Heart right ventricle (tissue), 16 donors: ENCODE measurements around the gene SF3B1. TPM values are rescaled to one million over a fixed set of nuclear protein-coding genes. Genes with fewer than 3 reads are reported as not detected.

ENCODE experiments used
- ATAC-seq, 8 donors: fragments of 200-7000 bp; cut with Tn5 transposase; one replicate each; pipeline ENCODE4 v1.9.1; 2020; ENCODE audit warnings: mild to moderate bottlenecking in 8 of 8, moderate library complexity in 8 of 8, moderate number of reproducible peaks in 1 of 8
- DNase-seq, 2 donors: peaks; one replicate each; pipeline ENCODE4 v3.0.0-alpha.2; 2020
- H3K27ac ChIP-seq, 10 donors: fragments of 200-600 bp; sonication (generic) in 2 of 10; one replicate each; pipeline versions ENCODE4 v1.5.0 to v1.8.0; 2020 to 2022; ENCODE audit warnings: mild to moderate bottlenecking in 3 of 10
- H3K27me3 ChIP-seq, 7 donors: fragments of 200-600 bp; one replicate each; pipeline ENCODE4 v1.8.0; 2021 to 2022; ENCODE audit warnings: mild to moderate bottlenecking in 2 of 7
- H3K36me3 ChIP-seq, 9 donors: fragments of 200-600 bp; sonication (generic) in 1 of 9; one replicate each; pipeline versions ENCODE4 v1.5.0 to v1.8.0; 2020 to 2022; ENCODE audit warnings: mild to moderate bottlenecking in 2 of 9
- H3K4me1 ChIP-seq, 9 donors: fragments of 200-600 bp; sonication (generic) in 1 of 9; one replicate each; pipeline versions ENCODE4 v1.5.0 to v1.8.0; 2020 to 2022; ENCODE audit warnings: mild to moderate bottlenecking in 4 of 9
- H3K4me3 ChIP-seq, 10 donors: fragments of 200-600 bp; sonication (generic) in 2 of 10; one replicate each; pipeline versions ENCODE4 v1.5.0 to v1.8.0; 2020 to 2022; ENCODE audit warnings: mild to moderate bottlenecking in 7 of 10, moderate library complexity in 2 of 10
- H3K9me3 ChIP-seq, 11 donors: fragments of 200-600 bp in 10 of 11; sonication (generic) in 2 of 11; one replicate each; pipeline versions ENCODE4 v1.5.0 to v1.8.0; 2013 to 2022; ENCODE audit warnings: mild to moderate bottlenecking in 2 of 11, control low read depth in 1 of 11, moderate library complexity in 1 of 11
- CTCF ChIP-seq, 9 donors: fragments of 200-600 bp; sonication (generic) in 2 of 9; IDR thresholded peaks; one replicate each; pipeline versions ENCODE4 v1.5.0 to v1.8.0; 2021 to 2022; ENCODE audit warnings: antibody characterized with exemption in 9 of 9, mild to moderate bottlenecking in 5 of 9, moderate library complexity in 1 of 9
- WGBS, 2 donors: extraction: QIAGEN DNeasy Blood & Tissue Kit; methylation state at CpG; one replicate each; pipeline ENCODE4 v1.1.7; 2013; ENCODE audit warnings: inconsistent platforms in 1 of 2; 5-methylcytosine and 5-hydroxymethylcytosine counted together
- intact Hi-C, 10 donors: fragments of 100-400 bp; cut with DNase I; formaldehyde crosslinking; loops; one replicate each; pipeline versions ENCODE4 v1.11.1 to v1.14.2; 2022
- polyA plus RNA-seq, 2 donors: library from polyadenylated mRNA; stranded (reverse); fragments of 200-250 nt; gene quantifications; one replicate each; pipeline ENCODE4 v1.2.3, GENCODE V29; 2013
- total RNA-seq, 10 donors: library from RNA; stranded (reverse); fragmentation: NEBNext Ultra II Directional in 3 of 10; extraction: Animal tissue kit (Norgen Biotek cat#: 25700) in 3 of 10; gene quantifications; one replicate each; pipeline versions ENCODE4 v1.2.1 to v1.2.4, GENCODE V29; 2021 to 2023
- donor health status: Arrhythmogenic right ventricular cardiomyopathy.
- donor health status: ischemic (EF 13 %, LVEDD 7.1; RV severe dilation, severe dysfunction).
- donor health status: healthy with polysubstance abuse.
- donor health status: DM: no; HTN: yes; CAD: no.
- donor health status: DM: no; HTN: no; CAD: no.
- donor health status: ischemic (EF 25% LVEDD 6.9; RV normal size, moderate dysfunction).
- donor health status: ischemic (EF 25% LVEDD 5.7; RV mildly dilated, moderate dysfunction).
- donor health status: healthy.
- donor health status: DM: yes; HTN: yes; CAD: no.
- donor health status: Ischemic cardiomyopathy.
- donor health status: ischemic (EF 35%, LVEDD 5.7; RV mildly dilated, moderate dysfunction).
- donor health status: nonischemic (EF 11% LVEDD 7.7; RV severe dilation, severe dysfunction).
- donor health status: DM: yes; HTN: yes; CAD: no.
- donor health status: PGD.
- donor health status: ischemic (EF 29% LVEDD 5.4; RV normal size, mild dysfunction).
- donor health status: nonischemic (EF 23%, LVEDD 6.1; RV moderate dilation, normal function).

SF3B1 gene
- total and polyA plus RNA-seq, 12 donors: 103 to 206 (median 151) TPM

- TF ChIP-seq CTCF (IDR thresholded peaks at IDR 0.05): no peak
- intact Hi-C loops: loop anchor here in 2 of 10 donors (10.0 kb wide), 2 partner anchors 51 to 81 kb away; partner anchors contain the start of gene HSPD1 (in 1 of the 2)
- Histone ChIP-seq H3K4me3 (no peak overlapping the region), H3K27me3 (no peaks in the 10 kb centered on the region), H3K27ac (no peak overlapping the region), H3K36me3 (peaks cover 0 to 100% (median 87%) of the 10 kb centered on the region in 9 donors), H3K4me1 (peaks cover 0 to 8% (median 0%) of the 10 kb centered on the region in 9 donors), H3K9me3 (no peaks in the 10 kb centered on the region)
- DNase-seq: no peak
- WGBS, 2 donors: 89 to 93% methylated on average over 5 of the region's 5 CpGs
- ATAC-seq: no peak
Observed at GRCh38 chr2:197414039-197414438, 20.8 kb downstream of the SF3B1 start.

- DNase-seq: no peak
- intact Hi-C loops: loop anchor here in 3 of 10 donors (10.0 kb wide), 2 partner anchors 69 to 631 kb away; no protein-coding TSS in a partner anchor
- ATAC-seq: no peak
- Histone ChIP-seq H3K27me3 (no peaks in the 10 kb centered on the region), H3K9me3 (no peaks in the 10 kb centered on the region), H3K36me3 (peaks cover 0 to 100% (median 93%) of the 10 kb centered on the region in 9 donors), H3K4me3 (no peak overlapping the region), H3K4me1 (no peaks in the 10 kb centered on the region), H3K27ac (no peak overlapping the region)
- no peak for TF ChIP-seq CTCF (IDR thresholded peaks at IDR 0.05)
- 84 to 88% methylated on average over 2 of the region's 2 CpGs for WGBS, 2 donors
Observed at GRCh38 chr2:197405582-197405981, 29.2 kb downstream of the SF3B1 start.

- WGBS, 2 donors: 86 to 91% methylated on average over 6 of the region's 6 CpGs
- ATAC-seq: no peak
- Histone ChIP-seq H3K27ac (no peak overlapping the region), H3K4me3 (no peak overlapping the region), H3K36me3 (peaks cover 0 to 100% (median 98%) of the 10 kb centered on the region in 9 donors), H3K27me3 (no peaks in the 10 kb centered on the region), H3K4me1 (no peaks in the 10 kb centered on the region), H3K9me3 (no peaks in the 10 kb centered on the region)
- intact Hi-C loops: loop anchor here in 4 of 10 donors (5.0 to 10.0 kb wide), 4 partner anchors 75 to 625 kb away; no protein-coding TSS in a partner anchor
- no peak for TF ChIP-seq CTCF (IDR thresholded peaks at IDR 0.05)
- DNase-seq: no peak
Observed at GRCh38 chr2:197399887-197400540, 34.8 kb downstream of the SF3B1 start.

GRCh38 chr2:197398913-197399312, 35.9 kb downstream of the SF3B1 start:
- intact Hi-C loops: loop anchor here in 2 of 10 donors (5.0 to 10.0 kb wide), 2 partner anchors 93 to 614 kb away; no protein-coding TSS in a partner anchor
- WGBS, 2 donors: 84 to 91% methylated on average over 2 of the region's 2 CpGs

More at GRCh38 chr2:197398913-197399312, 35.9 kb downstream of the SF3B1 start:
- TF ChIP-seq CTCF (IDR thresholded peaks at IDR 0.05): no peak
- Histone ChIP-seq H3K4me3 (no peak overlapping the region), H3K4me1 (no peaks in the 10 kb centered on the region), H3K36me3 (peaks cover 0 to 100% (median 97%) of the 10 kb centered on the region in 9 donors), H3K9me3 (no peaks in the 10 kb centered on the region), H3K27ac (no peak overlapping the region), H3K27me3 (no peaks in the 10 kb centered on the region)
- DNase-seq (no peak), ATAC-seq (no peak)
